ENCODE data around the gene APMAP.
"Not testable (repeated sequence)": the region's sequence is repeated elsewhere in the genome, so short reads cannot be mapped to it uniquely, and the experiment has no call there.

Gene APMAP

DNA sequence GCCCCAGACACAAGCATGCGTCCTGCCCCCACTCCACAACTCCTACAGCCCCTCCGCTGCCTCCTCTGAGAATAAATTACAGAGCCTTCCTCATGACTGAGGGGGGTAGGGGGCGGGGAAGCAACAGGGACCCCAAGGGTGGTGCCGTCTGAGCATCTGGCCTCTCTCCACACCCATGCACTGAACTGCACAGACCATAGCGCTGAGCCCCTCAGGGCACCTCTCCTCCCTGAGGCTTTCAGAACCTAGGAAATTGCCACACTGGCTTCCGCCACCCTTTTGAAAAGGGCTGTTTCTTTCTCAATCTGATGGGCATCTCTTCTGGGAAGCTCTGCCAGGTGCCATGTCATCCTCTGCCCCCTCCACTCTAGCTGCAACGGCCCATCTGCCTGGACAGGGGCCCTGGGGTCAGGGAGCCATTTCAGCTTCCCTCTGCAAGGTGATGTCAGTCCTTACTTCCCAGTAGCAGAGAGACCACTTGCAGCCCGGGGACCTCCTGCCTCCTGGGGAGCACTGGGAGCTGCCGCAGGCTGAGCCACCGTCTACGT lies 40.9 kb downstream of the APMAP start:
- no peak for DNase-seq (ENCODE audit: low read depth)

DNA sequence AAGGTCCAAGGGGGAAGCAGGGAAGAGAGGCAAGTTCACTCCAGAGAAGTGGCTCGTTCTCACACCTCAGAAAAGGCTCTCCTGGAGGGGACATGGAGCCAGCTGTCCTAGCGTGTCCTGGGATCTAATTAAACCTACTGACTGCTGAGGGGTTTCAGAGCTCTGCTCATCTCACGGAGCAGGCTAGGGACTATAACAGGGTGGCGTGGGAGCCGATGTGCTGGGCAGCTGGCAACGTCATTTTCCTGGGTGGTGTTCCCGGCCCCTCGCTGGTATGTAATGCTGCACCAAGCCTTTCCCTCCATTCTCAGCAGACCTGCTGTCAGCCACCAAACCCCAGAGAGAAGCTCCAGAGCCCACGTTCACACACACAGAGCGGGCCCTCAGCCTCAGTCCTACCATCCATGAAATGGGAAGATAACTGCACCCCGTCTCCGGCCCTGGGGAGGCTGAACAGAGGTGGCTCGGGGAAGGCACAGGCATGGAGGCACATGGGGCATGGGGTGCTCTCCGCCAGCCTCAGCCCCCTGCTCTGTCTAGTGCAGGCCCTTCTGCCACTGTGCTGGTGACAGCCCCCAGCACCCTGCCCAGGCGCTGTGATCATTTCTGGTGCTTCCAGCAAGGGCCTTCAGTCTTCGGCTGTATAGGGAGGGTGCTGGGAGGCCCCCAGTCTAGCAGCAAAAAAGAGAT lies 41.6 kb downstream of the APMAP start:
- DNase-seq (ENCODE audit: low read depth) = no peak

- DNase-seq (ENCODE audit: low read depth) = no peak
These were observed 42.3 kb downstream of the APMAP start for GRCh38 chr20:24950128-24950835.

DNA sequence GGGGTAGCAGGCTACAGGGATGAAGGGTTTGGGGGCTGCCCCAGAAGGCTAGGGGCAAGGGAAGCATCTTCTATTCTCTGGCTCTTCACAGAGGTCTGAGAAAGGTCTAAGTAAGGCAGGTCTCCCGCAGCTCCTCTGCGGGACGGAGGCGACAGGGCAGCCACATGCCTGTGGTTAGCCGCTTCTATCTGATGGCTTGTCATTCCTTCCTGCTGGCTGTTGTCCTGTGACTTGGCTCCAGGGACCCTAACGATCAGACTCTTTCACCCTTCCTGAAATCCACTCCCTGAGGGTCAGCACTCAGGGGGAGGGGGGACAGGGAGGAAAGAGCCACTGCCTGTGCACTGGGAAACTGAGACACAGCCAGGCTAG lies 42.8 kb downstream of the APMAP start:
- DNase-seq (ENCODE audit: low read depth) = no peak

GRCh38 chr20:24948939-24949679 lies 43.4 kb downstream of the APMAP start, which contains the start of gene CST7:
TSS of gene CST7 (plus strand) at chr20:24949269. CDS start at chr20:24949506, 237 bp downstream.
- DNase-seq (ENCODE audit: low read depth) = peak; percentile 64

DNA sequence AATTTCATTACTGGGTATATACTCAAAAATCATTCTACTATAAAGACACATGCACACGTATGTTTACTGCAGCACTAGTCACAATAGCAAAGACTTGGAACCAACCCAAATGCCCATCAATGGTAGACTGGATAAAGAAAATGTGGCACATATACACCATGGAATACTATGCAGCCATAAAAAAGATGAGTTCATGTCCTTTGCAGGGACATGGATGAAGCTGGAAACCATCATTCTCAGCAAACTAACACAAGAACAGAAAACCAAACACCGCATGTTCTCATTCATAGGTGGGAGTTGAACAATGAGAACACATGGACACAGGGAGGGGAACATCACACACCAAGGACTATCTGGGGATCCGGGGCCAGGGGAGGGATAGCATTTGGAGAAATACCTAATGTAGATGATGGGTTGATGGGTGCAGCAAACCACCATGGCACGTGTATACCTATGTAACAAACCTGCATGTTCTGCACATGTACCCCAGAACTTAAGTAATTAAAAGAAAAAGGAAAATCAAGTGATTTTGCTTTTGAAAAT lies 44.1 kb downstream of the APMAP start:
- not testable (repeated sequence) for DNase-seq (ENCODE audit: low read depth)

DNA sequence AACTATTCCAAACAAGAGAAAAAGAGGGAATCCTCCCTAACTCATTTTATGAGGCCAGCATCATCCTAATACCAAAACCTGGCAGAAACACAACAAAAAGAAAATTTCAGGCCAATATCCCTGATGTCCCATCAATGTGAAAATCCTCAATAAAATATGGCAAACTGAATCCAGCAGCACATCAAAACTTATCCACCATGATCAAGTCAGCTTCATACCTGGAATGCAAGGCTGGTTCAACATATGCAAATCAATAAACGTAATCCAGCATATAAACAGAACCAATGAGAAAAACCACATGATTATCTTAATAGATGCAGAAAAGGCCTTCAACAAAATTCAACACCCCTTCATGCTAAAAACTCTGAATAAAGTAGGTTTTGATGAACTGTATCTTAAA lies 46.2 kb downstream of the APMAP start:
- not testable (repeated sequence) for DNase-seq (ENCODE audit: low read depth)

GRCh38 chr20:24943731-24944130 lies 48.8 kb downstream of the APMAP start:
- no peak for DNase-seq (ENCODE audit: low read depth)

- no peak for DNase-seq (ENCODE audit: low read depth)
These were observed 49.4 kb downstream of the APMAP start for GRCh38 chr20:24943196-24943595.

GRCh38 chr20:24942679-24943078 lies 49.9 kb downstream of the APMAP start:
- DNase-seq (ENCODE audit: low read depth) = no peak

DNA sequence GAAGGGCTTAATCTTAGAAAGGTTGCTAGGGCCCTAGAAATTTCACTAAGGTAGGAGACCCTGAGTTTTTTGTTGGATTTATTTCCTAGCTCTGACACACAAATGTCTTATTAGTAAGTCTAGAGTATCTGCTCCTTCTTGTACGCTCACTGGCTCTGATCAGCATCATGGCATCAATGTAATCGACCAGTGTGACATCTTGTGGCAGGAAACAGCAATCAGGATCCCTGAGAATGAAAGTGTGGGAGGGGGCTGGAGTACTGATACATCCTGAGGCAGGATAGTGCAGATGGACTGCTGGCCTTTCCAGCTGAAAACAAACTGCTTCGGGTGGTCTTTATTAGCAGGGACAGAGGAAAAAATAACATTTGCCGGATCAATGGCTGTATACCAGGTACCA lies 53.5 kb downstream of the APMAP start:
- DNase-seq (ENCODE audit: low read depth) = no peak

DNA sequence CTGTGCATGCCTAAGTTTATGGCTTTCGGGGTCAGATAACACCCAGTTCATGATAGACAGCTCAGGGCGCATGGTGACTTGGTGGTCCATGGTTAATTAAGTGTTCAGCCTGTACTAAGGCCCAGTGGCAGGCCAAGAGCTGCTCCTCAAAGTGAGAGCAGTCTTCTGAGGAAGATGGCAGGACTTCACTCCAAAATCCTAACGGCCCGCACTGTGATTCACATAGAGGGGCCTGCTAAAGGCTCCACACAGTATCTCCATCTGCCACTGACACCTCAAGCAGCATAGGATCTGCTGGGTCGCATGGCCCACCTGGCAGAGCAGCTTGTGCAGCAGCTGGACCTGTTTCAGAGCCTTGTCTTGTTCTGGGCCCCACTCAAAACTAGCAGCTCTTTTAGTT lies 54.1 kb downstream of the APMAP start:
- no peak for DNase-seq (ENCODE audit: low read depth)

- DNase-seq (ENCODE audit: low read depth) = no peak
These were observed 55.0 kb downstream of the APMAP start for GRCh38 chr20:24937579-24937978.

DNA sequence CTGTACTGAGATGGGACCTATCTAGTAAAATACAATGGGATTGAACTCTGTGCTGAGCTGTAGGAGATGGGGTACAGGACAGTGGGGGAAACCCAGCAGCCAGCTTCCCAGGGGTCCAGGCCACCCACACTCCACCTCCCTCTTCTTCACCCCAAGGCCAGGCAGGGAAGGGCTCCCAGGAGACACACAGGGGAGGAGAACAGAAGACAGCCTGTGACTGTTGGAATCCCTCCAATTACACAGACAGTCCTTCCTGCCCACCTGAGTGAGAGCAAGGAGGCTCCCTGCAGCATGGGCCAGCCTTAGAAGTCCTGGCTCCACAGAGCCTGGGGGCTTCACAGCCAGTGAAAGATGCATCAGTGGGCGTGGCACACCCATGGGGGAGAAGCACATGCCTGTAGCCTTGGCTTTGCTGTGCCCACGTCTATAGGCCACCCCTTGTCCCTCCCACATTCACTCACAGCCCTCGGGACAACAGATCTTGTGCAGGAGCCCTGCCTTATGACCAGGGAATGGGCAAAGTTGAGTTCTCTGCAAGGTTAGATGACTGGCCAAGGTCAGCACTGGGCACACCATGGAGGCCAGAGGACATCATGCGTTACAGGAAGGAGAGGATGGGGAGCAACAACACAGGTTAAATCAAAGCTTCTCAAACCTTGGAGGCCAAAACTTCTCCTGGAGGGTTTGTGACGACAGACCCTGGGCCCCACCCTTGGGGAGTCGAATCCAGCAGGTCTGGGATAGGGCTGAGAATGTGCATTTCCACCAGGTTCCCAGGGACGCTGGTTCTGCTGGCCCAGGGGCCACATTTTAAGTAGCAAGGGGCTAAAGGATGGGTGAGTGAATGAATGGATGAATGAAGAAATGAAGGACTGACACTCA lies 55.8 kb downstream of the APMAP start:
- no peak for DNase-seq (ENCODE audit: low read depth)

GRCh38 chr20:24935766-24936525 lies 56.6 kb downstream of the APMAP start:
- DNase-seq (ENCODE audit: low read depth) = no peak

DNA sequence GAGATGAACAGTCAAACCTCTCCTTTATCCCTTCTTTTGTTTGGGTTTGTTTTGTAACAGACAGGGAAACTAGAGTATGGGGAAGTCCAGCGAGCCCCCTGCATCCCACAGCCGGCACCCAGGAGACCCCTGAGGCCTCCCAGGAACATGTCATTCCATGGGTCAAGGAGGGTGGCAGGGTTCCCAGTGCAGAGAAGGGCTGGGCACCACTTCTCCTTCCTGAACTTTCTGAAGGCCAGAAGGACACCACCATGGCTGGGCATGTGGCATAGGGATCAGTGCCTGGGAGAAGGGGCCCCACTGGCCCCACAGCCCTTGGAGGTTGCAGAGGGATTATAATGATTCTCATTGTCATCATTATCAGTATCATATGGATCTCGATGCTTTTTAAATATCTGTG lies 57.4 kb downstream of the APMAP start:
- no peak for DNase-seq (ENCODE audit: low read depth)

- DNase-seq (ENCODE audit: low read depth) = no peak
These were observed 57.8 kb downstream of the APMAP start for GRCh38 chr20:24934716-24935115.

- DNase-seq (ENCODE audit: low read depth) = no peak
These were observed 58.4 kb downstream of the APMAP start for GRCh38 chr20:24934101-24934661.

GRCh38 chr20:24933266-24933908 lies 59.2 kb downstream of the APMAP start:
- no peak for DNase-seq (ENCODE audit: low read depth)

- not testable (repeated sequence) for DNase-seq (ENCODE audit: low read depth)
These were observed 60.7 kb downstream of the APMAP start for GRCh38 chr20:24931893-24932292.

All from stimulated activated CD8-positive, alpha-beta memory T cell treated with anti-CD3 and anti-CD28 coated beads, Interleukin-15, amount 100 ng/mL, for 24 hours (primary cell).